ENCODE data around the gene ILDR1. TPM values are rescaled to one million over a fixed set of nuclear protein-coding genes. Genes with fewer than 3 reads are reported as not detected.
A peak's percentile ranks its signal among the peaks of the same experiment; 100 is the strongest.

ILDR1 gene
- total RNA-seq, 1 donor from 2014 or later, result 1.4 TPM

GRCh38 chr3:122064326-122064725 is 42.3 kb upstream of the ILDR1 start:
- Mint-ChIP-seq H3K36me3 (ENCODE audit: low read depth) (peaks cover 3% of the 10 kb centered on the region), H3K9me3 (no peaks in the 10 kb centered on the region), H3K27ac (peak overlapping the region; percentile 63), H3K27me3 (no peaks in the 10 kb centered on the region), H3K4me1 (peaks cover 45% of the 10 kb centered on the region), H3K4me3 (no peak overlapping the region)
- POLR2A ChIA-PET, result interaction anchor here (0.6 to 3.7 kb wide), 5 partner anchors 9 to 23 kb away, joined by 3 to 26 read pairs (median 5); partner anchors contain the start of gene CD86
- intact Hi-C loops (cut with micrococcal nuclease), result no loop called here
- CTCF ChIA-PET, result interaction anchor here (1.0 to 3.1 kb wide), 4 partner anchors 9 to 68 kb away, joined by 3 to 10 read pairs (median 4); partner anchors contain the start of gene CD86
- DNase-seq (no peak), ATAC-seq (ENCODE audit: low read depth) (peak; percentile 22)
- no peak for TF ChIP-seq CTCF (IDR thresholded peaks at IDR 0.05)

- ChIA-PET CTCF (interaction anchor here (1.0 to 3.1 kb wide), 3 partner anchors 11 to 67 kb away, joined by 3 to 10 read pairs (median 4); no protein-coding TSS in a partner anchor), POLR2A (interaction anchor here (0.8 to 3.7 kb wide), 4 partner anchors 8 to 33 kb away, joined by 3 to 26 read pairs (median 12); partner anchors contain the start of gene CD86)
- DNase-seq (no peak), ATAC-seq (ENCODE audit: low read depth) (peak; percentile 48)
- Mint-ChIP-seq H3K27ac (peak overlapping the region; percentile 63), H3K4me3 (no peak overlapping the region), H3K4me1 (peaks cover 44% of the 10 kb centered on the region), H3K36me3 (ENCODE audit: low read depth) (peaks cover 8% of the 10 kb centered on the region), H3K9me3 (no peaks in the 10 kb centered on the region), H3K27me3 (no peaks in the 10 kb centered on the region)
- no peak for TF ChIP-seq CTCF (IDR thresholded peaks at IDR 0.05)
- intact Hi-C loops (cut with micrococcal nuclease), result no loop called here
Observed at GRCh38 chr3:122063908-122064307, 41.9 kb upstream of the ILDR1 start.

GRCh38 chr3:122060040-122060698 is 38.1 kb upstream of the ILDR1 start:
- ATAC-seq (ENCODE audit: low read depth) (no peak), DNase-seq (no peak)
- intact Hi-C loops (cut with micrococcal nuclease), result no loop called here
- POLR2A ChIA-PET, result no interaction called here
- no peak overlapping the region for H3K27ac Mint-ChIP-seq
- peaks cover 18% of the 10 kb centered on the region for H3K36me3 Mint-ChIP-seq (ENCODE audit: low read depth)
- peaks cover 35% of the 10 kb centered on the region for H3K4me1 Mint-ChIP-seq
- CTCF ChIA-PET, result no interaction called here
- H3K4me3 Mint-ChIP-seq, result no peak overlapping the region
- H3K27me3 Mint-ChIP-seq, result no peaks in the 10 kb centered on the region
- no peak for TF ChIP-seq CTCF (IDR thresholded peaks at IDR 0.05)
- H3K9me3 Mint-ChIP-seq, result no peaks in the 10 kb centered on the region

GRCh38 chr3:122058294-122058693 is 36.2 kb upstream of the ILDR1 start:
- ChIA-PET CTCF (interaction anchor here (1.1 kb wide), 1 partner anchor 345 kb away, joined by 3 read pairs; no protein-coding TSS in a partner anchor), POLR2A (interaction anchor here (1.1 kb wide), 1 partner anchor 18 kb away, joined by 3 read pairs; no protein-coding TSS in a partner anchor)
- ATAC-seq (ENCODE audit: low read depth) (no peak), DNase-seq (no peak)
- Mint-ChIP-seq H3K4me3 (no peak overlapping the region), H3K27me3 (no peaks in the 10 kb centered on the region), H3K4me1 (peaks cover 37% of the 10 kb centered on the region), H3K36me3 (ENCODE audit: low read depth) (peaks cover 18% of the 10 kb centered on the region), H3K9me3 (no peaks in the 10 kb centered on the region), H3K27ac (no peak overlapping the region)
- TF ChIP-seq CTCF (IDR thresholded peaks at IDR 0.05), result no peak
- intact Hi-C loops (cut with micrococcal nuclease), result no loop called here

- CTCF ChIA-PET, result no interaction called here
Observed at GRCh38 chr3:122057671-122058070, 35.6 kb upstream of the ILDR1 start.

More at GRCh38 chr3:122057671-122058070, 35.6 kb upstream of the ILDR1 start:
- intact Hi-C loops (cut with micrococcal nuclease), result no loop called here
- POLR2A ChIA-PET, result interaction anchor here (1.1 kb wide), 1 partner anchor 18 kb away, joined by 3 read pairs; no protein-coding TSS in a partner anchor
- no peaks in the 10 kb centered on the region for H3K9me3 Mint-ChIP-seq
- H3K4me1 Mint-ChIP-seq, result peaks cover 42% of the 10 kb centered on the region
- no peak for ATAC-seq (ENCODE audit: low read depth)
- H3K4me3 Mint-ChIP-seq, result peak overlapping the region; percentile 28
- peaks cover 18% of the 10 kb centered on the region for H3K36me3 Mint-ChIP-seq (ENCODE audit: low read depth)
- no peak for DNase-seq
- TF ChIP-seq CTCF (IDR thresholded peaks at IDR 0.05), result no peak
- no peaks in the 10 kb centered on the region for H3K27me3 Mint-ChIP-seq
- no peak overlapping the region for H3K27ac Mint-ChIP-seq
